Upper lobe of right lung (tissue), 1 donor: ENCODE data around the gene TRPM6. TPM values are rescaled to one million over a fixed set of nuclear protein-coding genes. Genes with fewer than 3 reads are reported as not detected.

Source experiments
- ATAC-seq: fragments of 200-7000 bp; cut with Tn5 transposase; one replicate; pipeline ENCODE4 v1.9.1; 2020; ENCODE audit warnings: mild to moderate bottlenecking, moderate library complexity
- DNase-seq: peaks from one replicate; pipeline ENCODE4 v3.0.0-alpha.2; 2020
- H3K27ac ChIP-seq: fragments of 200-600 bp; one replicate; pipeline ENCODE4 v1.8.0; 2022
- H3K27me3 ChIP-seq: fragments of 200-600 bp; one replicate; pipeline ENCODE4 v1.8.0; 2022; ENCODE audit warnings: mild to moderate bottlenecking
- H3K36me3 ChIP-seq: fragments of 200-600 bp; one replicate; pipeline ENCODE4 v1.8.0; 2022
- H3K4me1 ChIP-seq: fragments of 200-600 bp; one replicate; pipeline ENCODE4 v1.8.0; 2022
- H3K4me3 ChIP-seq: fragments of 200-600 bp; one replicate; pipeline ENCODE4 v1.8.0; 2022; ENCODE audit warnings: mild to moderate bottlenecking
- H3K9me3 ChIP-seq: fragments of 200-600 bp; one replicate; pipeline ENCODE4 v1.8.0; 2022
- CTCF ChIP-seq: fragments of 200-600 bp; IDR thresholded peaks from one replicate; pipeline ENCODE4 v1.8.0; 2022; ENCODE audit warnings: antibody characterized with exemption
- intact Hi-C: fragments of 100-400 bp; cut with DNase I; formaldehyde crosslinking; loops from one replicate; pipeline ENCODE4 v1.11.0; 2022
- total RNA-seq: library from RNA; stranded (reverse); fragmentation: NEBNext Ultra II Directional; extraction: Animal tissue kit (Norgen Biotek cat#: 25700); gene quantifications from one replicate; pipeline ENCODE4 v1.2.1, GENCODE V29; 2021
- donor health status: DM: no; HTN: yes; CAD: no; lungs with severe emphysema.

Gene TRPM6
- total RNA-seq, 1 donor from 2014 or later, result 1.2 TPM

- Histone ChIP-seq H3K27ac (no peak overlapping the region), H3K4me3 (no peak overlapping the region), H3K27me3 (no peaks in the 10 kb centered on the region), H3K4me1 (no peaks in the 10 kb centered on the region), H3K36me3 (no peaks in the 10 kb centered on the region), H3K9me3 (no peaks in the 10 kb centered on the region)
- no peak for TF ChIP-seq CTCF
- intact Hi-C loops, result no loop called here
- DNase-seq (no peak), ATAC-seq (no peak)
These were observed 163.4 kb downstream of the TRPM6 start for GRCh38 chr9:74724317-74724716.

GRCh38 chr9:74721696-74722660, 165.7 kb downstream of the TRPM6 start:
- no peak overlapping the region for H3K27ac ChIP-seq

GRCh38 chr9:74719306-74719705, 168.4 kb downstream of the TRPM6 start:
- no peak overlapping the region for H3K4me3 ChIP-seq
- ATAC-seq, result no peak
- H3K27ac ChIP-seq, result no peak overlapping the region

More at GRCh38 chr9:74721696-74722660, 165.7 kb downstream of the TRPM6 start:
- ATAC-seq, result no peak
- DNase-seq, result no peak
- TF ChIP-seq CTCF, result no peak
- no peaks in the 10 kb centered on the region for H3K9me3 ChIP-seq
- H3K36me3 ChIP-seq, result no peaks in the 10 kb centered on the region
- no peaks in the 10 kb centered on the region for H3K4me1 ChIP-seq
- H3K4me3 ChIP-seq, result no peak overlapping the region
- intact Hi-C loops, result no loop called here
- H3K27me3 ChIP-seq, result no peaks in the 10 kb centered on the region

GRCh38 chr9:74718709-74719108, 169.0 kb downstream of the TRPM6 start:
- TF ChIP-seq CTCF, result no peak
- H3K9me3 ChIP-seq, result no peaks in the 10 kb centered on the region
- no peak overlapping the region for H3K27ac ChIP-seq
- DNase-seq, result no peak
- H3K27me3 ChIP-seq, result no peaks in the 10 kb centered on the region
- no peak for ATAC-seq
- H3K4me1 ChIP-seq, result no peaks in the 10 kb centered on the region
- intact Hi-C loops, result no loop called here
- H3K36me3 ChIP-seq, result no peaks in the 10 kb centered on the region
- H3K4me3 ChIP-seq, result no peak overlapping the region

More at GRCh38 chr9:74719306-74719705, 168.4 kb downstream of the TRPM6 start:
- H3K4me1 ChIP-seq, result no peaks in the 10 kb centered on the region
- H3K9me3 ChIP-seq, result no peaks in the 10 kb centered on the region
- no peaks in the 10 kb centered on the region for H3K36me3 ChIP-seq
- no peak for DNase-seq
- no peaks in the 10 kb centered on the region for H3K27me3 ChIP-seq
- no peak for TF ChIP-seq CTCF
- intact Hi-C loops, result no loop called here

GRCh38 chr9:74711341-74711740, 176.4 kb downstream of the TRPM6 start:
- DNase-seq (no peak), ATAC-seq (no peak)
- H3K4me3 ChIP-seq, result no peak overlapping the region
- no peak for TF ChIP-seq CTCF
- H3K9me3 ChIP-seq, result no peaks in the 10 kb centered on the region
- no peaks in the 10 kb centered on the region for H3K27me3 ChIP-seq
- H3K36me3 ChIP-seq, result no peaks in the 10 kb centered on the region
- H3K4me1 ChIP-seq, result no peaks in the 10 kb centered on the region
- H3K27ac ChIP-seq, result no peak overlapping the region
- intact Hi-C loops, result no loop called here
